ACC112 (cell line): ENCODE measurements around the gene MAML2.
A peak's percentile ranks its signal among the peaks of the same experiment; 100 is the strongest.

Experiments
- H2AFZ ChIP-seq: fragments of 200-600 bp; sonication (generic); one replicate; pipeline ENCODE4 v1.6.0; 2017; ENCODE audit warnings: antibody characterized with exemption, low read length; ENCODE audit not compliant: unreplicated experiment
- H3K27ac ChIP-seq: fragments of 200-600 bp; sonication (generic); 2 replicates; pipeline ENCODE4 v1.5.1; 2014; ENCODE audit warnings: low read depth, mild to moderate bottlenecking, antibody characterized with exemption, low read length, moderate library complexity
- H3K27me3 ChIP-seq: fragments of 200-600 bp; sonication (generic); 2 replicates; pipeline ENCODE4 v1.6.1; 2014; ENCODE audit warnings: mild to moderate bottlenecking, antibody characterized with exemption, low read length, moderate library complexity, mixed read lengths; ENCODE audit not compliant: insufficient read depth
- H3K36me3 ChIP-seq: fragments of 200-600 bp; sonication (generic); 2 replicates; pipeline ENCODE4 v1.6.1; 2016; ENCODE audit warnings: mild to moderate bottlenecking, antibody characterized with exemption, low read length, moderate library complexity, mixed read lengths; ENCODE audit not compliant: insufficient read depth
- H3K4me1 ChIP-seq: fragments of 200-600 bp; sonication (generic); one replicate; pipeline ENCODE4 v1.6.1; 2016; ENCODE audit warnings: low read length, mixed read lengths; ENCODE audit not compliant: insufficient read depth, unreplicated experiment, control insufficient read depth
- H3K4me3 ChIP-seq: fragments of 200-600 bp; sonication (generic); 2 replicates; pipeline ENCODE4 v1.5.1; 2014; ENCODE audit warnings: mild to moderate bottlenecking, low read depth, low read length
- H3K79me2 ChIP-seq: fragments of 200-600 bp; sonication (generic); one replicate; pipeline ENCODE4 v1.6.0; 2016; ENCODE audit warnings: low read length; ENCODE audit not compliant: control insufficient read depth, unreplicated experiment, insufficient read depth

Gene MAML2

DNA sequence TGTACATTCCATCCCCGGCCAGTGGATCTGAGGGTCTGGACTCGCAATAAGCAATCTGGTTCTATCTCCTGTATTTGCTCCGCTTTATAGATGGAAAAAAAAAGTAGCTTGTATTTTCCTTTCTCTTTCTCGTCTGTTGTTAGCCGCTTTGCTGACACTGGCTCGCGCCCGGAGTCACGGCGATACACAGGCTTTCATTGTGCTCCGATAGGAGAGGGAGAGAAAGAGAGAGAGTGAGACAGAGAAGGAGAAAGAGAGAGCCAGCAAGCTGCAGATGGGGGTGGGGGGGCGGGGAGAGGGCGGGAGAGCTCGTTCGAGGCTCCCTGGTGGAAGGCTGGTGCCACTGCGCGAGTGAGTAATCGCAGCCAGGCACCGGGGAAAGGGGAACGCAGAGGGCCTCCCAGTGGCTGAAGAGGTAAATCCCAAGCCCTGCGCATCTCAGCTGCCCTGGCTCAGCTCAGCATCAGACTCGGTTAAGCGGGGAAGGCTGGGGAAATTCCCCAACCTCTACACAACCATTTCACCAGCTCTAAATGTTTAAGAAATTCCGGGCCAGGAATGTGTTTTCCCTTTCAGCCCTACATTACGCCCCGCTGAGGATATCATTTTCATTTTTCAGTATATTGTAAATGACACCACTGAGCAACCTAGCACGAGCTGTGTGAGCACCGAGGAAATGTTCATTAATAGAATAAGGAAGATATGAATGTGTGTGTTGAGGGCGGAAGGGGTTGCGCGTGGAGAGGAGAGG is at the start of gene MAML2:
MAML2 (minus strand) TSS at position 235 of the 751 bp plus-strand sequence. CDS start 1,300 bp downstream, outside the sequence.
- peak within 1 kb of the TSS; percentile 93 for H3K4me3 ChIP-seq
- H3K79me2 ChIP-seq, result peaks cover 48% of the 10 kb centered on the region
- H3K27ac ChIP-seq, result peak within 1 kb of the TSS; percentile 91
- peak within 1 kb of the TSS; percentile 24 for H2AFZ ChIP-seq
- H3K27me3 ChIP-seq, result no peaks in the 10 kb centered on the region
- no peaks in the 10 kb centered on the region for H3K36me3 ChIP-seq
- peaks cover 32% of the 10 kb centered on the region for H3K4me1 ChIP-seq

GRCh38 chr11:96391698-96392307 is 48.8 kb upstream of the MAML2 start:
- Histone ChIP-seq H3K4me3 (peak overlapping the region; percentile 97), H3K27ac (peak overlapping the region; percentile 25; the same call in 1 of the 2 replicates), H3K79me2 (peaks cover 51% of the 10 kb centered on the region), H3K4me1 (peaks cover 34% of the 10 kb centered on the region), H3K36me3 (no peaks in the 10 kb centered on the region), H3K27me3 (no peaks in the 10 kb centered on the region), H2AFZ (no peak overlapping the region)

DNA sequence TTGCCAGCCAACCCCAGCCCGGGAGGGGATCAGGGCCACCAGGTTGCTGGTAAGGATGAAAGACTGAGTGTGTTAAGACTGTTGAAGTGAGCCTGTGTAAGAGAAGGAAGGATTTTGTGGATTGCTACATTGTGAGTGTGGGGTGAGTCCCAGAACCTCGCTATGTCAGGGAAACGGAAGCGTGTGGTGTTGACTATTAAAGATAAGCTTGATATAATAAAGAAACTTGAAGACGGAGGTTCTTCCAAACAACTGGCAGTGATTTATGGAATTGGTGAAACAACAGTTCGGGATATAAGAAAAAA is 47.4 kb upstream of the MAML2 start:
- Histone ChIP-seq H3K27me3 (no peaks in the 10 kb centered on the region), H3K4me1 (peaks cover 34% of the 10 kb centered on the region), H3K27ac (peak overlapping the region; percentile 74), H3K36me3 (peaks cover under 1% of the 10 kb centered on the region; the same call in 1 of the 2 replicates), H3K4me3 (peak overlapping the region; percentile 97), H2AFZ (peak overlapping the region; percentile 61), H3K79me2 (peaks cover 64% of the 10 kb centered on the region)

DNA sequence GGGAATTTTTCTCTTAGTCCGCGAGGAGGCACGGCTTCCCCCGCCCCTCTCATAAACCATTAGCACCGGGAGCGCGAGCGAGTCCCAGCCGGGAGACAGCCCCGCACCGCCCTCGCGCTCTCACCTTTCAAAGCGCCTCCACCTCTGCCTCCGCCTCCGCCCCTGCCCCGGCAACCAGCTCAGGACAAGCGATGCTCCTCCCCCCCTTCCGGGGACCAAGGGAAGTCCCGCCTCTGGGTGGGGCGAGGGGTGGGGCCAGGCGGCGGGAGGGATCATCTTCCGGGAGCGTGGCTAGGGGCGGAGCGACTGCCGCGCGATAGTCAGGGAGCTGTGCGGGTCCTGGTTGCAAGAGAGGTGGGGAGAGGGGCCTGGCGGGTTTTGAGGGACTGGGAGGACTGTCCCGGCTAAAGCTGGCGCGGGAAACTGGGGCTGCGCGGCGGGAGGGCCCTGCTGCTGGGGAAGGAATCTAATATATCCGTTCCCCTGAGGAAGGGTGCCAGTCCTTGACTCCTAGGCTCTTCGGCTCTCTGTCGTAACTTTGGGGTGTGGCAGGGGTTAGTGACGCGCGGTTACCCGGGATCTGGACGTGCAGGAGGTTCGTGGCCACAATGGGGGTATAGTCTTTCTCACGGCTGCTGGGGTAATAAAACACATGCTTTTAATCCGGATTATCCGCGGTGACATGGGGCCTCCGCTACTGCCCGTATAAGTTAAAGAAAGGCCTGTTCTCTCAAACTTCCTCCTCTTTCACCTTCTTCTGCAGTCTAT is 46.9 kb upstream of the MAML2 start, which contains the start of the genes CCDC82 and JRKL:
CCDC82 (minus strand) TSS at position 193 of the 768 bp plus-strand sequence. CDS start 5,165 bp downstream, outside the sequence.
JRKL (plus strand) TSS at position 294 of the 768 bp plus-strand sequence. CDS start 637 bp downstream, outside the sequence.
- Histone ChIP-seq H2AFZ (peak within 1 kb of the TSS; percentile 61), H3K4me3 (peak within 1 kb of the TSS; percentile 97), H3K27me3 (no peaks in the 10 kb centered on the region), H3K36me3 (peaks cover 5% of the 10 kb centered on the region; the same call in 1 of the 2 replicates), H3K4me1 (peaks cover 34% of the 10 kb centered on the region), H3K27ac (peak within 1 kb of the TSS; percentile 74), H3K79me2 (peaks cover 66% of the 10 kb centered on the region)

- Histone ChIP-seq H3K79me2 (peaks cover 72% of the 10 kb centered on the region), H3K4me1 (peaks cover 34% of the 10 kb centered on the region), H3K27me3 (no peaks in the 10 kb centered on the region), H3K36me3 (peaks cover 12% of the 10 kb centered on the region), H2AFZ (peak overlapping the region; percentile 60), H3K4me3 (peak overlapping the region; percentile 97), H3K27ac (peak overlapping the region; percentile 74)
Measured at GRCh38 chr11:96388891-96389719, 46.1 kb upstream of the MAML2 start.

GRCh38 chr11:96385187-96385586 is 42.2 kb upstream of the MAML2 start:
- H3K79me2 ChIP-seq, result peaks cover 52% of the 10 kb centered on the region
- H3K27me3 ChIP-seq, result no peaks in the 10 kb centered on the region
- peaks cover 32% of the 10 kb centered on the region for H3K36me3 ChIP-seq
- no peak overlapping the region for H3K27ac ChIP-seq
- no peak overlapping the region for H2AFZ ChIP-seq
- H3K4me1 ChIP-seq, result peaks cover 17% of the 10 kb centered on the region
- no peak overlapping the region for H3K4me3 ChIP-seq

- Histone ChIP-seq H3K4me1 (peaks cover 17% of the 10 kb centered on the region), H3K79me2 (peaks cover 46% of the 10 kb centered on the region), H3K36me3 (peaks cover 38% of the 10 kb centered on the region), H2AFZ (no peak overlapping the region), H3K27ac (no peak overlapping the region), H3K27me3 (no peaks in the 10 kb centered on the region), H3K4me3 (no peak overlapping the region)
Measured at GRCh38 chr11:96384156-96384555, 41.2 kb upstream of the MAML2 start.

DNA sequence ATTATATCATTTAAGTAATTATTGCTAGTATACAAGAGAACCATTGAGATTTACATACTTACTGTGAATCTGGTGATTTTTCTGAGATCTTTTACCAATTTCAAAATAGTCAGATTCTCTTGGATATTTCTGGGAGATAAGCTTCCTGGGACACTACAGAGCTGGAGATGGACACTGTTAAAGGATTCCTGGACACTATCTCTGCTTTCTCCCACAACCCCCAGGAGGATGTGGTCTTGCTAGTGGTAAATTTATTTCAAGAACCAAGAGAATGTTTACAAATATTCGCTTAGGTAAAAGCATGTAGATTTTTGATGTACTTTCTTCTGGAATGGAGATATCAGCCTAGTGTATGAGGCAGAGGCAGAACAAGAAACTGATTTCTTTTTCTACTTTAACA is 33.8 kb upstream of the MAML2 start:
- no peaks in the 10 kb centered on the region for H3K27me3 ChIP-seq
- no peaks in the 10 kb centered on the region for H3K4me1 ChIP-seq
- no peak overlapping the region for H3K27ac ChIP-seq
- H3K36me3 ChIP-seq, result peaks cover 37% of the 10 kb centered on the region
- H2AFZ ChIP-seq, result no peak overlapping the region
- no peaks in the 10 kb centered on the region for H3K79me2 ChIP-seq
- H3K4me3 ChIP-seq, result no peak overlapping the region

GRCh38 chr11:96373826-96374225 is 30.8 kb upstream of the MAML2 start:
- Histone ChIP-seq H3K4me1 (no peaks in the 10 kb centered on the region), H3K27me3 (no peaks in the 10 kb centered on the region), H3K4me3 (no peak overlapping the region), H3K79me2 (no peaks in the 10 kb centered on the region), H3K36me3 (peaks cover 31% of the 10 kb centered on the region), H3K27ac (no peak overlapping the region), H2AFZ (no peak overlapping the region)

DNA sequence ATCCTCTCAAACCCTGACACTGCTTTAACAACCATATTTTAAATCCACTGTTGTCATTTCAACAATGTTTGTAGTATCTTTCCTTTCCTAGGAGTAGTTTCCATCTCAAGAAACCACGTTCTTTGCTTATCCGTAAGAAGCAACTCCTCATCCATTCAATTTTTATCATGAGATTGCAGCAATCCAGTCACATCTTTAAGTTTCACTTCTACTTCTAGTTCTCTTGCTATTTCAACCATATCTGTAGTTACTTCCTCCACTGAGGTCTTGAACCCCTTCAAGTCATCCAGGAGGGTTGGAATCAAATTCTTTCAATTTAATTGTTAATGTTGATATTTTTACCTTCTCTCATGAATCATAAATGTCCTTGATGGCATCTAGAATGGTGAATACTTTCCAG is 24.3 kb upstream of the MAML2 start:
- H3K4me3 ChIP-seq, result no peak overlapping the region
- no peaks in the 10 kb centered on the region for H3K27me3 ChIP-seq
- H3K79me2 ChIP-seq, result no peaks in the 10 kb centered on the region
- H2AFZ ChIP-seq, result no peak overlapping the region
- H3K4me1 ChIP-seq, result no peaks in the 10 kb centered on the region
- no peak overlapping the region for H3K27ac ChIP-seq
- peaks cover 43% of the 10 kb centered on the region for H3K36me3 ChIP-seq
